Measurements from ENCODE around the gene SPATS2.

SPATS2 gene

GRCh38 chr12:49345051-49345824 lies 22.0 kb upstream of the SPATS2 start:
- Histone ChIP-seq H3K27ac (ENCODE audit: low read depth, low read length, severe bottlenecking) (no peak overlapping the region), H3K4me3 (ENCODE audit: extremely low read depth, insufficient read depth, low read length, poor library complexity, severe bottlenecking) (peak overlapping the region; percentile 32)
- 0 to 1% methylated on average over 30 to 32 of the region's 70 CpGs for WGBS, 2 experiments (ENCODE audit: insufficient coverage in 2 of 2)

DNA sequence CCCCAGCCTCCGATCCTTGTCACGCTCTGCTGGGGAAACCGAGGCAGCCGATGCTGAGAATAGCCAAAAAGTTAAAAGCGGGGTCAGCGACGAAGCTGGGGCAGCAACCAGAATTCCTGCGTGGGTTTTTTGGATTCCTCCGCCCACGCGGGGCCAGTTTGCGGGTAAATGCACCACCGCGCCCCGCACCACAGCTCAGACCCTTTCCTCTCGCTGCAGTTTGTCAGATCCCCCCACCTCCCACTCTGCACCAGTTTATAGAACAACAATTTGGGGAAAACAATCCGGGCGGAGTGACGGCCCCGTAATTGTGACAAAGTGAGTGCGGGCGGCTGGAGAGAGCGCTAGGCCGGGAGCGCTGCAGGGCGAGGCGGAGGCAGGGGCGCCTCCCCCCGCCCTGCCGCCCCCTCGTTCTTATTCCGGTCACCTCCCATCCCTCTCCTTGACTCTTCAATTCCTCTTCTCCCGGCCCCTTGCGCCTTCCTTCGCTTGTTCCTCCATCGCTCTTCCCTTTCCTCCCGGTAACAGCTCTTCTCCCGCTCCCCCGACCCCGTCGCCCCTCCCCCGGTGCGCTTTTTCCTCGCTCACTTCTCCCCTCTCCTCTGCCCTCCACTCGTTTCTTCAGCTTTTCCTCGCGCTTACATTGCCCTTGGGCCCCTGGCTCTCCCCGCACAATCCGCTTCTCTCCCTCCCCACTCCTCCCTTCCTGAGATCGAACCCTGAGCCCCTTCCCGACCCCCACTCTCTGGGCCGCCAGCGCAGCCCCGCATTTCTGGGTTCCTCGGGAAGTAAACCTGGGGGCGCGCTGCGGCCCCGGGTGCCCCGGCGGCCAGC lies 21.2 kb upstream of the SPATS2 start:
- Histone ChIP-seq H3K4me3 (ENCODE audit: extremely low read depth, insufficient read depth, low read length, poor library complexity, severe bottlenecking) (peak overlapping the region; percentile 32), H3K9me3 (ENCODE audit: control insufficient read depth, low read length) (no peaks in the 10 kb centered on the region), H3K36me3 (ENCODE audit: control insufficient read depth, insufficient read depth, low read length) (no peaks in the 10 kb centered on the region), H3K4me1 (ENCODE audit: control insufficient read depth, insufficient read depth, low read length, poor library complexity, severe bottlenecking) (peaks cover 22% of the 10 kb centered on the region), H3K27ac (ENCODE audit: low read depth, low read length, severe bottlenecking) (no peak overlapping the region)
- 0 to 1% methylated on average over 22 to 57 of the region's 61 CpGs for WGBS, 2 experiments (ENCODE audit: insufficient coverage in 2 of 2)

More at GRCh38 chr12:49345051-49345824, 22.0 kb upstream of the SPATS2 start:
- no peaks in the 10 kb centered on the region for H3K36me3 ChIP-seq (ENCODE audit: control insufficient read depth, insufficient read depth, low read length)
- no peaks in the 10 kb centered on the region for H3K9me3 ChIP-seq (ENCODE audit: control insufficient read depth, low read length)
- peaks cover 22% of the 10 kb centered on the region for H3K4me1 ChIP-seq (ENCODE audit: control insufficient read depth, insufficient read depth, low read length, poor library complexity, severe bottlenecking)

DNA sequence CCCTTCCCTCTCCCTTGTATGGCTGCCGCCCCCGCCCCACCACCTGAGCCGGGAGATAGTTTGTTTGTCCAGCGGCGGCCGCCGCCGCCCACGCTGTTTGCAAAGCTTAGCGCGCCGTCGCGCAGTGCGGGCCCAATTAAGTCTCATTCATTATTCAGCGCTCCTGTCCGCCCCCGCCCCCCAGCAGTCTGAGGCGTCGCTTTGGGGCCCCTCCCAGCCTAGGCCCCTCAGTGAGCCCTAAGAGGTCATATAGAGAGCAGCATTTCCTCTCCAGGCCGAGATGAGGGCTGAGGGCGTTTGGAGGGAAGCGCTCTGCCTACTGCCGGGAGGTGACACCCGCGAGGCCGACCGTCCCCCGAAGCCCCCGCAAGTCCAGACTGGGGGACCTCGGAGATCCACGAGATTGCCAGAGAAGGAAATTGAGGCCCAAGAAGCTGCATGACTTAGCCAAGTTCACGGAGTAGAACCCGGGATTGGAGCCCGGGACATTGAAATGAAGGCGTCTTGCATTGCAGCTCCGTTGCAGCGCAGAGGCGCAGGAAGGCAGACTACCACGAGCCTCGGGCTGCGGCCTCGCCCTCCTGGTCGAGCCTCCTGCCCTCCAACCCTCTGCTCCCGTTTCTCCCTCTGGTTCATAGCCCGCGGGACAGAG lies 20.5 kb upstream of the SPATS2 start, which contains the start of gene DNAJC22:
Gene DNAJC22 (plus strand): TSS at position 230 of the 652 bp plus-strand sequence. CDS start 1,985 bp downstream, outside the sequence.
- 1% methylated on average over 28 to 32 of the region's 47 CpGs for WGBS, 2 experiments (ENCODE audit: insufficient coverage in 2 of 2)
- Histone ChIP-seq H3K4me1 (ENCODE audit: control insufficient read depth, insufficient read depth, low read length, poor library complexity, severe bottlenecking) (peaks cover 22% of the 10 kb centered on the region), H3K9me3 (ENCODE audit: control insufficient read depth, low read length) (no peaks in the 10 kb centered on the region), H3K27ac (ENCODE audit: low read depth, low read length, severe bottlenecking) (no peak within 1 kb of the TSS), H3K4me3 (ENCODE audit: extremely low read depth, insufficient read depth, low read length, poor library complexity, severe bottlenecking) (peak within 1 kb of the TSS; percentile 32), H3K36me3 (ENCODE audit: control insufficient read depth, insufficient read depth, low read length) (no peaks in the 10 kb centered on the region)

DNA sequence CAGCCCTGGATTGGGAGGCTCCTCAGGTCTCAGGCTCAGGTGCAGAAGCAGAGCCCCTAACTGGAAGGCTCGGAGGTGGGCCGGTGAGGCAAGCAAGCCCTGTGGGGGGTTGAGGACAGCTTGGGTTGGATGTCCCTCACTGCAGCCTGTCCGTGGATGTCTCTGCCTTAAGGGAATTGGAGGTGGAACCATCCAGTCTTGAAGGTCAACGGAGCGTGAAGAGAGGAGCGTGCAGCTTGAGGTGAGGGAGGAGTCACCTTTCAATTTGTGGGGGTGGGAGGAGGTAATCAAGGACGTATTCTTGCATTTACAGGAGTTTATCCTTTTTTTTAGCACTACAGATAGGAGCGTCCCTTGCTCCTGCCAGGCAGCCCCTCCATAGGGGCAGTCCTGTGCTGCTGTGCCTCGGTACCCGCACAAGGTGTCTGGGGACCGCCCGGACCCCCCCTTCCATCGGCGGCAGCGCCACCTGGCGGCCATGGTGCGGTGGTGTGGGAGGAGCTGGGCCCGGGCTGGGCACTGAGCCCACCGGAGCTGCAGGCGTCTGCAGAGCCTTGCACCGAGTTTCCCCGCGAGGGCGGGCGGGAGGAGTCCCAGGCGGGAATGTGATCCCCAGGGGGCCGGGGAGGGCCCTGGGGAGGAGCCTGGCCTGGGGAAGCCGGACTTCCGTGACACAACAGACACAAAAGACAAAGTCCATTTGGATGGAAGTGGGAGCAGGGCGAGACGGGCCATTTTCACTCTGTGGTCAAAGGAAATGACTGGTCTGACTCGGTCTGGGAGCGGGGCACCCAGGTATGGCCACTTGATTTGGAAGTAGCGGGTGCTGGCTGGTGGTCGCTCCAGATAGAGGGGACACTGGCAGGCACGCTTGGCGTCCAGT lies 19.7 kb upstream of the SPATS2 start:
- Histone ChIP-seq H3K4me3 (ENCODE audit: extremely low read depth, insufficient read depth, low read length, poor library complexity, severe bottlenecking) (no peak overlapping the region), H3K27ac (ENCODE audit: low read depth, low read length, severe bottlenecking) (no peak overlapping the region), H3K9me3 (ENCODE audit: control insufficient read depth, low read length) (no peaks in the 10 kb centered on the region), H3K4me1 (ENCODE audit: control insufficient read depth, insufficient read depth, low read length, poor library complexity, severe bottlenecking) (peaks cover 22% of the 10 kb centered on the region), H3K36me3 (ENCODE audit: control insufficient read depth, insufficient read depth, low read length) (no peaks in the 10 kb centered on the region)
- 9 to 20% methylated on average over 22 to 26 of the region's 37 CpGs for WGBS, 2 experiments (ENCODE audit: insufficient coverage in 2 of 2)

DNA sequence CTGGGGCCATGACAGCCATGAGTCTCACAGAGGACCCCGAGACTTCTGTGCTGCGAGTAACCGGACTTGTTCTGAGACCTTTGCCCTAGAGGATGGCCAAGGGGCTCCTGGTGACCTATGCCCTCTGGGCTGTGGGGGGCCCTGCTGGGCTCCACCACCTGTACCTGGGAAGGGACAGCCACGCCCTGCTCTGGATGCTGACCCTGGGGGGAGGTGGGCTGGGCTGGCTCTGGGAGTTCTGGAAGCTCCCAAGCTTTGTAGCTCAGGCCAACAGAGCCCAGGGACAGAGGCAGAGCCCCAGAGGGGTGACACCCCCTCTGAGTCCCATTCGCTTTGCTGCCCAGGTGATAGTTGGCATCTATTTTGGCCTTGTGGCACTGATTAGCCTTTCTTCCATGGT lies 18.5 kb upstream of the SPATS2 start:
- Histone ChIP-seq H3K36me3 (ENCODE audit: control insufficient read depth, insufficient read depth, low read length) (no peaks in the 10 kb centered on the region), H3K4me3 (ENCODE audit: extremely low read depth, insufficient read depth, low read length, poor library complexity, severe bottlenecking) (no peak overlapping the region), H3K27ac (ENCODE audit: low read depth, low read length, severe bottlenecking) (no peak overlapping the region), H3K9me3 (ENCODE audit: control insufficient read depth, low read length) (no peaks in the 10 kb centered on the region), H3K4me1 (ENCODE audit: control insufficient read depth, insufficient read depth, low read length, poor library complexity, severe bottlenecking) (peaks cover 22% of the 10 kb centered on the region)
- 95 to 98% methylated on average over 4 to 5 of the region's 5 CpGs for WGBS, 2 experiments (ENCODE audit: insufficient coverage in 2 of 2)

DNA sequence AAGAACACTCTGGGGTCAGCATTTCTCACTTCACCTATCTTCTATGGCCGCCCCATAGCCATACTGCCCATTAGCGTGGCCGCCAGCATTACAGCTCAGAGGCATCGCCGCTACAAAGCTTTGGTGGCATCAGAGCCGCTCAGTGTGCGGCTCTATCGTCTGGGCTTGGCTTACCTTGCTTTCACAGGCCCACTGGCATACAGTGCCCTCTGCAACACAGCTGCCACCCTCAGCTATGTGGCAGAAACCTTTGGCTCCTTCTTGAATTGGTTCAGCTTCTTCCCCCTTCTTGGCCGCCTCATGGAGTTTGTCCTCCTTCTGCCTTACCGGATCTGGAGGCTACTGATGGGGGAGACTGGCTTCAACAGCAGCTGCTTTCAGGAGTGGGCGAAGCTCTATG lies 18.0 kb upstream of the SPATS2 start:
- no peaks in the 10 kb centered on the region for H3K36me3 ChIP-seq (ENCODE audit: control insufficient read depth, insufficient read depth, low read length)
- no peaks in the 10 kb centered on the region for H3K9me3 ChIP-seq (ENCODE audit: control insufficient read depth, low read length)
- peaks cover 22% of the 10 kb centered on the region for H3K4me1 ChIP-seq (ENCODE audit: control insufficient read depth, insufficient read depth, low read length, poor library complexity, severe bottlenecking)
- H3K27ac ChIP-seq (ENCODE audit: low read depth, low read length, severe bottlenecking) = no peak overlapping the region
- no peak overlapping the region for H3K4me3 ChIP-seq (ENCODE audit: extremely low read depth, insufficient read depth, low read length, poor library complexity, severe bottlenecking)
- WGBS, 2 experiments (ENCODE audit: insufficient coverage in 2 of 2) = 94 to 95% methylated on average over 10 of the region's 11 CpGs

GRCh38 chr12:49352351-49352750 lies 14.9 kb upstream of the SPATS2 start:
- Histone ChIP-seq H3K4me3 (ENCODE audit: extremely low read depth, insufficient read depth, low read length, poor library complexity, severe bottlenecking) (no peak overlapping the region), H3K9me3 (ENCODE audit: control insufficient read depth, low read length) (no peaks in the 10 kb centered on the region), H3K36me3 (ENCODE audit: control insufficient read depth, insufficient read depth, low read length) (no peaks in the 10 kb centered on the region), H3K4me1 (ENCODE audit: control insufficient read depth, insufficient read depth, low read length, poor library complexity, severe bottlenecking) (peaks cover 6% of the 10 kb centered on the region), H3K27ac (ENCODE audit: low read depth, low read length, severe bottlenecking) (no peak overlapping the region)
- 88% methylated on average over 1 of the region's 2 CpGs; no CpG with 5 or more reads in 1 of the 2 experiments for whole genome bisulfite sequencing, 2 experiments (ENCODE audit: insufficient coverage in 2 of 2)

GRCh38 chr12:49355913-49356312 lies 11.3 kb upstream of the SPATS2 start:
- Histone ChIP-seq H3K4me1 (ENCODE audit: control insufficient read depth, insufficient read depth, low read length, poor library complexity, severe bottlenecking) (no peaks in the 10 kb centered on the region), H3K27ac (ENCODE audit: low read depth, low read length, severe bottlenecking) (no peak overlapping the region), H3K36me3 (ENCODE audit: control insufficient read depth, insufficient read depth, low read length) (no peaks in the 10 kb centered on the region), H3K4me3 (ENCODE audit: extremely low read depth, insufficient read depth, low read length, poor library complexity, severe bottlenecking) (no peak overlapping the region), H3K9me3 (ENCODE audit: control insufficient read depth, low read length) (no peaks in the 10 kb centered on the region)
- WGBS, 2 experiments (ENCODE audit: insufficient coverage in 2 of 2) = 90 to 95% methylated on average over 5 to 8 of the region's 10 CpGs

GRCh38 chr12:49357103-49357678 lies 10.1 kb upstream of the SPATS2 start:
- Histone ChIP-seq H3K4me3 (ENCODE audit: extremely low read depth, insufficient read depth, low read length, poor library complexity, severe bottlenecking) (no peak overlapping the region), H3K27ac (ENCODE audit: low read depth, low read length, severe bottlenecking) (no peak overlapping the region), H3K9me3 (ENCODE audit: control insufficient read depth, low read length) (no peaks in the 10 kb centered on the region), H3K36me3 (ENCODE audit: control insufficient read depth, insufficient read depth, low read length) (no peaks in the 10 kb centered on the region), H3K4me1 (ENCODE audit: control insufficient read depth, insufficient read depth, low read length, poor library complexity, severe bottlenecking) (no peaks in the 10 kb centered on the region)
- WGBS, 2 experiments (ENCODE audit: insufficient coverage in 2 of 2) = no CpG with 5 or more reads among the region's 3 CpGs

Data from mesodermal cell (in vitro differentiated cells).